Activated CD4-positive, alpha-beta T cell treated with anti-CD3 and anti-CD28 coated beads for 48 hours (primary cell): ENCODE measurements around the gene GATAD2A.
A peak's percentile ranks its signal among the peaks of the same experiment; 100 is the strongest.

Source experiments
- DNase-seq: peaks from one replicate; pipeline ENCODE4 v3.0.0-alpha.2; 2020

Gene GATAD2A

DNA sequence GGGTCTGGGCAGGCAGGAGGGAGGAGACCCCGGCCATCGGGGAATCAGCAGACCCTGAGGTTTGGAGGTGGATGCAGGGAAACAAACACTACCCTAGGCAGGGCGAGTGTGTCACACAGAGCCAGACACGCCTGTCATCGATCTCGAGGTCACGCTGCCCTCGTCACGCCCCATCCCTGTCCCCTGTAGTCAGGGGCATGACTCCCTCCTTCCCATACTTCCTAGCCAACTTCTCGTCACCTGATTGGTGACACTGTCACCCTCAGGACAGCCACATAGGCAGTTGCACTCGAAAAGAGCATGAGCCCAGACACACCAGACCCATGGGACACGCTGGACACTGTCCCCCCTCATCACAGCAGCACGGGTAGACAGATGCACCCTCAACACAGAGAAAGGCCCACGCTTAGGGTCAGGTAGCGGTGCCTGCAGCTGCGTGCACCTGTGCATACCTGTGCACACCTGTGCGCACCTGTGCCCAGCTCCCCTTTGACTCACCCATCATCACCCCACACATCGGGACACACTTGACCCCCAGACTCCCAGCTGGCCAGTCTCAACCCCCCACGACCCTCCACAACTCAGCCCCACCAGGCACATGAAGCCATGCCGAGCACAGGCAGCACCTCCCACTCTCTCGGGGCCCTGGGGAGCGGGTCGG, 144.5 kb downstream of the GATAD2A start:
- no peak for DNase-seq

DNA sequence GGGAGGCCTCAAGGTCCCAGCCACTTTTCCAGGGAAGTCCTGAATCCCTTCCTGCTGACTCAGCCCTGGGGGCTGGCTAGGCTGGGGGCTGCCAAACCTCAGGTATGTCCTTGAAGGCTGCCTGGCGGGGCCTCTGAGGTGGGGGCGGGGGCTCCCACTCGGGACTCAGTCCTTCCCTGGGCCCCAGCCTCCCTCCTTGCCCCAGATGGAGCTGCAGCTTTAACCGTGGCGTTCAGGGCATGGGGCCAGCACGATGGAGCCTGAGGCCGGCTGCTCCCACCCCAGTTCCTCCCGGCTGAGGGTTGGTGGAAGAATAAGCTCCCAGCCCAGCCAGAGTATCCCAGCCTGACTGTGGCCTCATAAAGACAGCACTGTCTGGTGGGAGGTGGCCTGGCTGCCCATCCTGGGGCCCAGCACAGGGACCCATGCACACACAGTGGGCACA, 145.0 kb downstream of the GATAD2A start:
- DNase-seq = no peak

DNA sequence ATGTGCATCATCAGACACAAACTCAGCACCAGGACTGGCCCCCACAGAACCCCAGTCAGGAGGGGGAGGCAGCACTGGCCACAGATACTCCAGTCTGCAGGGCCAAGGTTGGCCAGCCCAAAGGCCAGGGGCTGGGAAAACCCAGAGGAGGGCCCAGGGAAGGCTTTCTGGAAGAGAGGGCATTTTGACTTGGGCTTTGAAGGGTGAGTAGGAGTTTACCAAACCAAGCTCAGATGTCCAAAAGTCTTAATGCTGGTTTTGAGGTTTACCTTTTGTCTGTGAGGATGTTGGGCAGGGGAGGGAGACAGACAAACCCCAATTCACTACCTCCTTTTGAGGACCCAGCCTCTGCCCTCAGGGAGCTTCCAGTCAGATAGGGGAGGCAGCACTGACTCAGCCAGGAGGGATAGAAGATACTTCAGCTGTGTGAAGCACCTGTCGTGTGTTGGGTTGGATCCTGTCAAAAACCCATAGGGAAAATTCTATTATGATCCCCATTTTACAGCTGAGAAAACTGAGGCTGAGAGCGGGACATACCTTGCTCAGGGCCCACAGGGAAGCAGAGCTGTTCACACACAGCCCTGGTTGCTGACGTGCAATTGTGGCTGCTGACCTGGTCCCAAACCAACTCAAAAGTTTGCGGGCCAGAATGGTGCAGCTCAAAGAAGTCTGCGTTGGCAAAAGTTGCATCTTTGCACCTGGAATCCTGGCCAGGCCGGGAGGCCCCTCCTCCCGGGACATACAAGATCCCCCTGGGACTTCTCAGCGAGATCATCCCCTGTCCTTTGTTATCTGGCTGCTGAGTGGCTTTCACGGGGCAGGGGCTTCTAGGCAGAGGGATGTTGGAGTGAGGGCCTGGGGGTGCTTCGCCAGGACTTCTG, 145.7 kb downstream of the GATAD2A start:
- no peak for DNase-seq

DNA sequence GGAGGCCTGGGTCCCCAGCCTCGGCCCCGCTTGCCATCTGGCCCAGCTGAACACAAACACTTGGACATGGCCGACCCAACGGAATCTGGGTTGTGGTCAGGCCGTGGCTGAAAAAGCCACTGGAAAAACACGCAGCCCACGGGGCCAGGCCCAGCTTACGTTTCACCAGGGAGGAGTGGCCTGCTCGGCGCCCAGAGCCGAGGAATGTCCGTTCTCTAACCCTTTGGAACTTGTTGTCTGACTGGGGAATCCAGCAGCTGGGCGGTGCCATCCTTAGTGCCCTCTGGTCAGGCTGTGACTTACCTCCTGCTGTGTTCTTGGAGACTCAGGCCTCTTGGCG, 146.3 kb downstream of the GATAD2A start:
- DNase-seq = no peak

DNA sequence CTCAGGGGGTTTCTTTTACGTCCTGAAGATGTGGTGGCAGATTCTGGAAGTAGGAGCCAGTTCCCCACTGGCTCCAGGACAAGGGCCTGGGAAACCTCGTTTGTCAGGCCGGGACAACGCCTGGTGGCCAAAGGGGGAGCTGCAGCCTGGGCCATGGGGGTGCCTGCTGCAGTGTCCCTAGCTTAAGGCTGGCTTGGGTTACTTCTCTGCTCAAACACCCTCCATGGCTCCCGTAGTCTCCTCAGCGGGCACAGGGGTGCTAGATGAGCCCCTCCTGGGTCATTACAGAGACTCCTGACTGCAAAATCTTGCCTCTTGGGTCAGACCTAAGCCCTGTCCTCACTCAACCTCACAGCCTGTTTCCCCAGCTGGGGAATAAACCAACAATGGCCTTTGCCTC, 147.3 kb downstream of the GATAD2A start:
- DNase-seq = peak; percentile 56

DNA sequence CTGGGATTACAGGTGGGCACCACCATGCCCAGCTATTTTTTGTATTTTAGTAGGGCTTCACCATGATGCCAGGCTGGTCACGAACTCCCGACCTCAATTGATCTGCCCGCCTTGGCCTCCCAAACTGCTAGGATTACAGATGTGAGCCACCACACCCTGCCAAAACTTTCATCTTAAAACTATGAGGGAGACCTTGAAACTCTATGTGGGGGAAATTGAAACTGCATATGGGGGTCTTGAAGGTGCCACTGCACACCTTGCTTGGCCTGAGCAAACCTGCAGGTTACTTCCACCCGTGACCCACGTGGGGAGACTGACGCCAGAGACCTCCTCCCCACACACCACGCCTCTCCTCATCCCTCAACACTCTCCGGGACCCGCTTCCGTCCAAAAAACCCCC, 148.2 kb downstream of the GATAD2A start:
- no peak for DNase-seq

DNA sequence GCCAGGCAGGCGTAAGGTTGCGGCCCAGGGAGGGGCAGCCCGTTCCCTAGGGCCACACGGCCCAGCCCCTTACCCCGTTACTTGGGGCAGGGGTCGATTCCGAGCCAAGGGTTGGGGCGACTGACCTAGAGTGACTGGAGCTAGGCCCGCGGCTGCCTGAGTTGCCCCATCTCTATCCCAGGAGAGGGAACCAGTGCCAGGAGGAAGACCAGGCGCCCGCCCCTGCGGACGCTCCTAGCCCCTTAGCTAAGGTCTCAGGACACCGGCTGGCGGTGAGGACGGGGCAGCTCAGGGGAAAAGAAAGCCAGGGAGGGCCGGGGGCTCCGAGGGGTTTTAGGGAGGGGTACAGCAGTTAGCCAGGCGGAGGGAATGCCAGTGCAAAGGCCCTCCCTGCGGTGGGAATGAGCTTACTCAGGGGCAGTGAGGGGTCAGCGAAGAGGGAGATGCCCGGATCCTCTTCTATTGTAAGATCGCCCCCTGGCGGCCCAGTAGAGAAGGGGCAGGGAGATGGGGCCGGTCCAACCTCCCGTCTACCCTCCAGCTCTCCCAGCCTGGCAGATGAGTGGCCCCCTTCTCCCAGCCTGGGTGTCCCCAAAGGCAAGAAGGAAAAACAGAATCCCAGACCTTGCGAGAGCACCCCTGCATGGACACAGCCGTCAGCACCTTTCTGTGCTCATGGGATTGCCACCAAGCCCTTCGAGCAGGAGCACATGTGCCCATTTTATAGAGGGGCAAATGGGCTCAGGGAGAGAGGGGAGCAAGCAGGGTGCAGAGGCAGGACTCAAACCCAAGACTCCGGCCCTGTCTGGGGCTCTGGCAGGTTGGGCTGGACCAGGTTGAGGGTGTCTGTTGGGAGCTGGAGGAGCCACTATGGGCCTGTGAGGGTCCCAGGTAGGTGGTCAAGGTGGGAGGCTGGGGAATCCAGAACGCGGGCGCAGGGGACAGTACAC, 148.9 kb downstream of the GATAD2A start:
- peak; percentile 79 for DNase-seq

DNA sequence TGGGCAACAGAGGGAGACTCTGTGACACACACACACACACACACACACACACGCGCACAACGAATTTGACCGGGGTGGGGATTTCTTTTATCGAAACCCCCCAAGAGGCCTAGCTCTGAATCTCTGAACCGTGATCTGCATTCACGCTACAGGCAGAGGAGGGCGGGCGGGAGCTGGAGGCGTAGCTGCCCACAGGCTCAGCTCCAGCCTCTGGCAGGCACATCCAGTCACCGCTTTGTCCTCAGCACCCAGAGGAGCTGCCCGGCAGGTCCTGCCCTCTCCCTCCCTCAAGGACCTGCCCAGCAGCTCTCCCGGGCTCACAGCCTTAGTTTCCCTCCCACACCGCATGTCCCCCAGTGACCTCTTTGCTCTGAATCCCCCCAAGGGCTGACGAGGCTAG, 152.6 kb downstream of the GATAD2A start:
- no peak for DNase-seq
